ENCODE measurements around the gene TINCR.
"Not testable (repeated sequence)": the region's sequence is repeated elsewhere in the genome, so short reads cannot be mapped to it uniquely, and the experiment has no call there.

The TINCR gene

DNA sequence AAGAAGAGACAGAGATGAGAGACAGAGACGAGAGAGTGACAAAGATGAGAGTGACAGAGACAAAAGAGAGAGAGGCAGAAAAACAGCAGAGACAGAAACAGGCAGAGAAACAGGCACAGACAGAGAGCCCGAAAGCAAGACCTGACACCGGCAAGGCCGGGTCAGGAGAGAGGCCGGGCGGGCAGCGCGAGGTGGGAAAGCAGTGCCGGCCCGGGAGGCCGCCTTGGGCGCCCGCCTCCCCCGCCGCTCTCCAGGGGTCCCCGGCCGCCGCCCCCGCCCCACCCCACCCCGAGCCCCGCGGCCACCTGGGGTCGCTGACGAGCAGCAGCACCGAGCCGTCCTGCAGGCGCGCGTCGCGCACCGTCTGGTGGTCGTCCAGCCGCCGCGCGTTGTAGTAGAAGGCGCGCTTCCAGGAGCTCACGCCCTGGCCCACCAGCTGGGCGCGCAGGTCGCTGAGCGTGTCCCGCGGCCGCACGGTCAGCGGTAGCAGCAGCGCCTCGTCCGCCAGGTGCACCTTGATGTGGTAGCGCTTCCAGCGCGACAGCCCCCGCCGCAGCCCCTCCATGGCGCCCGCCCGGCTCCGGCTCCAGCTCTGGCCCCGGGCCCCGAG is at the start of gene TINCR:
Gene TINCR, minus strand, starts transcription at position 594 of the 610 bp plus-strand sequence.
- no peak for DNase-seq

DNA sequence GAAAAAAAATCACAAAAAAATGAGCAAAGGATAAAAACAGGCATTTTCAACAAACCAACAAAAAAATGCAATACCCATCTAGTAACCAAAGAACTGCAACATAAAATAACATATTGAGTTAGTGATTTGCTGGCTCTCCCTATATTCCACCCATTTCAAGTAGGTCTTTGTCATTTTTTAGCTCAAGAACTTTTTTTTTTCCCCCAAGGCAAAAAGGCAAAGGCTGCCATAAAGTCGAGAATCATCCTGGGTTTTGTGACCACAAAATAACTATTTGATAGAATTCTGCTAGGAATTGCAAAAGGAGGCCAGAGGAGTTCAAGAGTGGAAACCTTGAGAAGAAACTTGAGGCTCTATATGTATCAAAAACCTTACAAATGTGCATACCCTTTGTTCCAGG is 49.3 kb upstream of the TINCR start:
- no peak for DNase-seq

DNA sequence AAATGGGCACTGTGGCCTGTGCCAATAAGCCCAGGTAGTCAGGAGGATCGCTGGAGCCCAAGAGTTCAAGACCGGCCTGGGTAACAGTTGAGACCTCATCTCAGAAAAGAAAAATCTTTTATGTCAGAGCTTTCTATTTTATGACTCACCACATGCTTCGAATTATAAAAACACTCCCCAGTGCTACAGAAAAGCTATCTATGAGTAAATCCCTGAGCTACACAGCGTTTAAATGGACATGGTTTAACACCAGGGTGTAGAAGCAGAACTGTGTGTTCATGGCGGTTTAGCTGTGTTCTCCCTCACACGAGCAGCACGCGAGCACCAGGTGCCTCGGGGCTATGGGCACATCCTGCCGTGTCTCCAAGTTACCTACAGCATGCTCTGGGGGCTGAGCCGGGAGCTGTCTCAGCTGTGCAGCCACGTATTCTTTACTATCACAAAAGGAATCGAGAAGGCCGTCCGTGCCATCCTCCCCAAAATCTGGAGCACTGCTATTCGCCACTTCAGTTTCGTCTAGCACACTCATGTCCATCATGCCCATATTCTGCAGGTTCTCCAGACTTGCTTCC is 48.1 kb upstream of the TINCR start:
- DNase-seq: no peak

DNA sequence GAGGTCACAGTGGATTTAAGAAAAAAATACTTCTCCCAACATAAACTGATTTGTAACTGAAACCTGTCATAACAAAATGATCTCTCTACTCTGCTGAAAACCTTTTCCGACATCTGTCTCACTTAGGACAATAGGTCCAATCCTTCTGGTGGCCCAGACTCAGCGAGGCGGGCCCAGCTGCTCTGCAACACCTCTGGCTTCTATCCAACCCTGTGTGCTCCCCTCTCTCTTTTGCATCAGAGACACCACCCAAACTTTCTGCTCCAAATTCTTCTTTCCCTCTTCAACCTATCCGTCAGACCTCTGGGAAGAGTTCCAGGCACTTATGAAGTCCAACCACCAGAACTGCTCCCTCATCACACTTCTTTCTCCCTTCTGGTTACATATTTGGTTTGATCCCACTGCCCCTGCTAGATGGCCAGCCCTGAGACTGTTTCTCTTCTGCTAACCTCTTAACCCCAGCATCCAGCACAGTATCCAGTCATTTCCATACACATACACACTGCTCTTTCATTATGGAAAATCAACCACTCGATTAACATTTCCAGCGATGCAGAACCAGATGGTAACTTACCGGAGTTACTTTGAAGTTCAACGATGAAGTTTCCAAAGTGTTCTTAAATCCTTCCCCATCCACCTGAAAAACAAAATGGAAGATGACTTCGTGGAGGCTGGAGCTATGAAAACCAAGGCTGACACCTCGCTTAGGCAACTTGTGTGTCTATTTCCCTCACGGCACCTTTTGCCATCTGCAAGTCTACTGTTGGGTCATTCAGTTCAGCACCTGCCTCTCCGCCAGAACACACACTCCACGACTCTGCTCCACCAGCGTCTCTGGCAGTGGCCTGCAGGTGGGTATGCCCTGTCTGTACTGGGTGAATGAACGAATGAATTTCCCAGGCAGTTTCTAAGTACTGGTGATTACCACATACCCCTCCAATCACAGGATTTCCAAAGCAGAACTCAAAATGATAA is 45.4 kb upstream of the TINCR start:
- DNase-seq: no peak

DNA sequence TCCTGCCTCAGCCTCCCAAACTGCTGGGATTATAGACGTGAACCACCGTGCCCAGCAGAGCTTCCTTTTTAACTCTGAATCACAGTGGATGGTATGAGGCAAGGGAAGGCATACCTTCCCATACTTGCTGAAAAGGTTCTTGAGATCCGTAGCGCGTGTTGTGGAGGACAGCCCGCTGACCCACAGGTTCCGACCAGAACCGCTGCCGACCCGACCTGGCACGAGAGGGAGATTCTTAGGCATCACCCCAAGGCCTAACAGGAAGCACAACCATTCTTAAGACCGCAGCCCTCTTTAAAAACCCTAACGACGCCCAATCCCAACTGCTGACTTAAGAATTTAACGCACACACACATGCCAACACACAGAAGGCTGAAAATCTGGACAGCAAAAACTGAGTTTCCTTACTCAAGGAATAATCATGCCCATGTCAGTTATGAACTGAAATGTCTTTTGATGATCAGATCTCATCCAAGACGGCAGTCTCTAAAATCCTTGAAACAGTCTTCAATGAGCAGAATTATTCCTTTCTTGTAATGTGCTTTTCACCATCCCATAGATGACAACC is 42.2 kb upstream of the TINCR start:
- no peak for DNase-seq

DNA sequence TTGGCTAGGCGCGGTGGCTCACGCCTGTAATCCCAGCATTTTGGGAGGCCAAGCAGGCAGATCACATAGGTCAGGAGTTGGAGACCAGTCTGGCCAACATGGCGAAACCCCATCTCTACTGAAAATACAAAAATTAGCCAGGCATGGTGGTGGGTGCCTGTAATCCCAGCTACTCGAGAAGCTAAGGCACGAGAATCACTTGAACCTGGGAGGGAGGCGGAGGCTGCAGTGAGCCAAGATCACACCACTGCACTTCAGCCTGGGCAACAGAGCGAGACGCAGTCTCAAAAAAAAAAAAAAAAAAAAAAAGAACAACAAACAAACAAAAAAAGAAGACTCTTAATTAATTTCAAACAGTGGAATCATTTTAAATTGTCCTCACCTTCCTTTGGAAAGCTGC is 41.0 kb upstream of the TINCR start:
- DNase-seq: not testable (repeated sequence)

DNA sequence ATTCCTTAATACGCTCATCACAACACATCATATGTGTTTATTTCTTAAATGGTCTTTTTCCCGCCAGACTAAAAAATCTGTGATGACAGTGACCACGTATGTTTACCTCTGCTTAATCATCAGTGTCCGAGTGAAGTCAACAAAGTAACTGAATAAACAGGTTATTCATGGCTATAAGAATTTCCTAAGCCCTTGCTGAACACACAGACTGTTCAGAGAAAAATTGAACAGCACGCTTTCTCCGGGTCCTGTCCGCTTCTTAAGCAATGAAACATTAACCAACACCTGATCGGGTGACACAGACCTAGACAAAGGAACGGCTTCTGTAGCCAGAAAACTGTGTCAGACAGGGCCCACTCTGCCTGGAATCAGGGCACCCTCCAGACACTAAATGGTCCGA is 40.5 kb upstream of the TINCR start:
- no peak for DNase-seq

DNA sequence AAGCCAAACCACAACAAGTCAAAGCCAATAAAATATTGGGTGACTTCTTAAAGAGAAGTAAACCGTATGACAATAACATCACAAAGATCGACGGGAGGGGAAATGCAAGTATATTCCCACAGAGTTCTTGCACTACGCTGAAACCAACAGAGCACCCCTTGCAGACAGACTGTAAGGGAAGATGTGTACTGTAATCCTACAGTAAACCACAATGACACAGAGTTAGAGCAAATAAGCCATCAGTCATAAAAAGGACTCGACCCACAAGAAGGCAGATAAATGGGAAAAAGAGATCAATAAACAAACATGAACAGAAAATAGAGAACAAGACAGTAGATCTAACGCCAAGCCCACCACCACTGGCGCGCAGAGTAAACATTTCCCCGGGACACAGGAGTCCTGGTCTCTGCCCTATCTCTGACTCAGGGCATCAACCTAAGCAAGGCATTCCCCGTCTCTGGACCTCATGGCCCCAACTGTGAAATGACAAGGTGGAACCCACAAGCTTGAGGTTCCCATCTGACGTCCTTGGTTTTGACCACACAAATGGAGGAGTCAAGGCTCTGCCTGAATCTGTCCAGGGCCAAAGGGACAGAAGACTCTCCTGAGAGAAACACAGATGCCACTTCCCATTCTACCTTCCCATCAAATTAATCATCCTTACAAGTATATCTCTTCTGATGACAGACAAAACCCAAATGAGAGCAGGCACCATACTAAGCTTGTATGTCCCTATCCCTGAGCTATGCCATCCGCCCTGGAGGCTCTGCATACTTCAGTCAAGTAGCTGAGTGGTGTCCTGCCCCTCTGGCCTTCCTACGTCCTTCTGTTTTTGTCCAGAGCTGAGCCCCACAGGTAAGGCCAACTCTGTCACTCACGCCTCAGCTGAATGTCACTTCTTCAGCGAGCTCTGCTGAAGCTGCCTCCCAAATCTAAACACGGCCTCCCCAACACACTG is 39.8 kb upstream of the TINCR start:
- no peak for DNase-seq

DNA sequence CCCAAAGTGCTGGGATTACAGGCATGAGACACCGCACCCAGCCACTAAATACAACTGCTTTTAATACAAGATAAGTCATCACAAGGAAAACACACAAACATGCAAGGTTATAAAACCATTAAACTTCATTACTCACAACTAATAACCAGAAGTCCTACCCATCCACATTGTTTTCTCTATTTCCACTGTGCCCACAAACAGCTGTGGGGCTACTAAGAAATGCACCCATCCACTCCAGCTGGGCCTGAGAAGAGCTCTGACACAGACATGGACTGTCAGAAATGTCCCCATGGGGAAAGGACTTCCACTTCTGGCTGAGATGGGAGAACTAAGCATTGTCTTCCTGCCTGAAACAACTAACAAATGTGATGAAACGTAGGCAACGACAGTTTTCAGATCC is 37.6 kb upstream of the TINCR start:
- no peak for DNase-seq

DNA sequence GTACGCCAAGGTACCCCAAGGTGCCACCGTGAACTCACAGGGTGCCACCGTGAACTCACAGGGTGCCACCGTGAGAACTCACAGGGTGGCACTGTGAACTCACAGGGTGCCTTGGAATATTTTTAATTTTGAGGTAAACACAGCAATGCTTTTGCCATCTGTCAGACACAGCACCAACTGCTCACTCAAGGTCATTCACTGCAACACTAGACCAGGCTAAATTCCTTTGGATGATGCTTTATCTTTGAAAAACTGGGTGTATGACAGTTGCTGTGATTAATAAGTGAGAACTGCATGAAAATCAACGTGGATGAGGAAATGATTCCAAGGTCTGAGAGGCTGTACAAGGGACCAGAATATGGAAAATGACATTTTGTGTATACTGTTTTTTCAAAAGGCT is 35.9 kb upstream of the TINCR start:
- no peak for DNase-seq

DNA sequence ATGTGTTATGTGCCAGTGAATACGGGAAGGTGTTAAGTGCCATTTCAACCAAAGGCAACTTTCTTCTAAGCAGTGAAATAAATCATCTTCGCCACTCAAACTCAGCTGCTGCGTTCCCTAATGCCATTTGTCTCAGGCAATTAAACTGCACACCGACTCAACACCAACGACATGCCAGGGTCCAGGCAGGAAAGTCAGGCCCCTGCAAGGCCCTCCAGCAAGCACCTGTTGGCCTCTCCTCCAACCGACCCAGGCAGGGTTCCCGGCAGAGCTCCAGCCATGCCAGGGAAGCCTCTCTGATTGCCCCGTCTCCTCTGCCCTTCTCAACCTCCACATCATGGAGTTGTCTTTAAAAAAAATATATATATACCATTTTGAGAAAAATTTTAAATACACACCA is 33.0 kb upstream of the TINCR start:
- no peak for DNase-seq

DNA sequence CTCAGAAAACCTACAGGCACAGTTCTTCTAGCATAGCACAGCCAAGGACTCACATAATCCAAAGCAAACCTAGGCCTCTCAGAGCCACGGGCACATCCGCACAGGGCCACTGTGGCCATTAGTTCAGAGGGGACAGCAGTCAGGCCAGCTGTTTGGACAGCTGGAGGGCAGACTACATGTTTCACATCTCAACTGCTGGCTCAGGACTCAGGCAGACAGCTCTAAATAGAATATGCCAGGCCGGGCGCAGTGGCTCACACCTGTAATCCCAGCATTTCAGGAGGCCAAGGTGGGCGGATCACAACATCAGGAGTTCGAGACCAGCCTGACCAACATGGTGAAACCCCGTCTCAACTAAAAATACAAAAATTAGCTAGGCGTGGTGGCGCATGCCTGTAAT is 28.0 kb upstream of the TINCR start:
- DNase-seq: no peak

DNA sequence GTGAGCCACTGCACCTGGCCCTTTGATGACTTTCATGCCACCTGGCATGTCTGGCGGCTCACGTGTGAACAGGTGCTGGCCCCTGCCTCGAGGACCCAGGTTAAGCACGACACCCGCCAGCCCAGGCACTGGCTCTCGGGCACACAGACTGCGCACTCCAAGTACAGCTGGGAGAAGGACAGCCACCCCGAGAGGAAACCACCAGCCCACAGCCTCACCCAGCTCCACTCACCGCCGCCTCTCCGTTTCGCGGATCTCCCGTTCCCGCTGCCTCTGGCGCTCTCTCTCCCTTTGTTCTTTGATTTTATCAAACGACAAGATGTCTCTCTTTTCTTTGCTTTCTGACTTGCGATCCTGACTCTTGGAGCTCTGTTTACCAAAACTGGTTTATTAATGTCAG is 27.4 kb upstream of the TINCR start:
- DNase-seq: no peak

DNA sequence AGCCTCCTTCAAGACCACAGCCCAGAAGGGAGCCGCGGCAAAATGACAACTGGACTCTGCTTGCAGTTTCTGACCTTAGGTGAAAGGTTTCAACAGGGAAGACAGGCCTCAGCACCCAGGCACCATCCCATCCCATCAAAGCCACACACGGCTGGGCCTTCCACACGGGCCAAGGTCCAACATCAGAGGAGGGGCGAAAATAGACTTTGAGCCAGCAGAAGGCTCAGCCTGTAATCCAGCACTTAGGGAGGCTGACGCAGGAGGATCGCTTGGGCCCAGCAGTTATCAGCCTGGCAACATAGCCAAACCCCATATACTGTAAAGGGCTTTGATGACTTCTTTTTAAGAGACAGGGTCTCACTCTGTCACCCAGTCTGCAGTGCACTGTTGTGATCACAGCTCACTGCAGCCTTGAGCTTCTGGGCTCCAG is 26.8 kb upstream of the TINCR start:
- no peak for DNase-seq

DNA sequence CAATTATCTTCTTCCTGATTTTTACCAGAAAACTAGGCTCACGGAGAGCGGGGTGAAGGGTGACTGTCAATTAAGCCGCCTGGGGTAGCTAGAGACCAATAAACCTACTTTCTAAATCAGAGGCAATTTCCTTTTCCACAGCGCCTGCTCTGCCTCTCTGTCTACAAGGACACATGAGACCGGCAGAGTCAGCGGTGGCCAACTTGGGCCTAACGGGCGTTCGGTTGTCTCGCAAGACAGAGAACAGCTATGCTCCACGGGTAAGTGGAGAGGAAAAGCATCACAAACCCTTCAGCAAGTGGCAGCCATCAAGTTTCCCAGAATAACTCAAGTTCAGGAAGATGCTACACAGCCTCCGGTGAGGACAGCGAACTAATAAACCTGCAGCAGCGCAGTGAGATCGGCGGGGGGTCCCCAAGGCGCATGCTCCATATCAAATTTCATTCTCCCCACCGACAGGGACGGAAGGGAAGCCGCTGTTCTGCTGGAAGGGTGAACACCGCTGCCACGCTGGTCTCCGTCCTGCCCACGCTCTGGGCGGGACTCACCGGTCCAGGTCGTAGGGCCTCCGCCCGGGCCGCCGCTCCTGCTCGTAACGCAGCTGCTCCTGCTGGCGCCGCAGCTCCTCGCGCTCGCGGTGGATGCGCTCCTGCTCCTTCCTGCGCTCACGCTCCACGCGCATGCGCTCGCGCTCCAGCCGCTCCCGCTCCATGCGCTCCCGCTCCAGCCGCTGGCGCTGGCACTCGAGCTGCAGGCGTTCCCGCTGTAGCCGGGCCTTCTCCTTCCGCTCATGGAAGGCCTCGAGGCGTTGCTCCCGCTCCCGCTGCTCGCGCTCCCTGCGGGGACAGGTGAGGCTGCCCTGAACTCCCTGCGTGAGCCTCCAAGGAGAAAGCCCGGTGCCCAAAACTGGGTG is 25.8 kb upstream of the TINCR start:
- no peak for DNase-seq

DNA sequence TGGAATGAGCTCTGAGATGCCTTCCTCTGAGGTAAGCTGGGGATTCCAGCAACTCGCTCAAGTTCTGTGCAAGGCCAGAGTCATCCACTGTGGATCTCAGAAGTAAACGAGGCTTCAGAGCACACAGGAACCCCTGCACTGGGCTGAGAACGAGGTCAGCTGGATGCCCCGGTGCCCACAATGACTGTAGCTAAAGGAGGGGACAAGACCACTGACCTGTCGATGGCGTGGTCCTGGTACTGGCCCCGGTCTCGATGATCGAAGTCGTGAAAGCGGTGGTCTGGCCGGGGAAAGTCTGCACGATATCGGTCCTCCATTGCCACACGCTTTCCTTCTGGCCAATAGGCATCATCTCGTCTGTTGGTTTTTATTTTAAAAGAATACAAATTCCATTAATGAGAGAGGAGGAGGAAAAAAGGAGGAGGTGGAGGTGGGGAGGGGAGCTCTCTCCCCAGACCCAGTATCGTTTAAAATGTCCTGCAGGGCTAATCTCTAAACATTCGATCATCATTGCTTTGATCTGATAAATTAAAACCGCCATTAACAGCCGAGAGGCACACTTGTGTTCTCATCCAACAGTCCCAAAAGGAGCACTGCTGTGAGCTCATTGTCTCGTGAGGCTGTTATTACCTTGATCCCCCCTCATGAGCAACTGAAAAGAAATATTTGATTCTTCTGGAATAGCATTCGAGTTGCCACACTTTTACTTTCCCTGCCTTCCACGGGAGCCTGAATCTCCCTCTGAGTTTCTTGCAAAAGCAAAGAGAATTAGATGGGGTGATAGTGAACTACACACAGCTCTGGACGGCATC is 25.0 kb upstream of the TINCR start:
- DNase-seq: no peak

DNA sequence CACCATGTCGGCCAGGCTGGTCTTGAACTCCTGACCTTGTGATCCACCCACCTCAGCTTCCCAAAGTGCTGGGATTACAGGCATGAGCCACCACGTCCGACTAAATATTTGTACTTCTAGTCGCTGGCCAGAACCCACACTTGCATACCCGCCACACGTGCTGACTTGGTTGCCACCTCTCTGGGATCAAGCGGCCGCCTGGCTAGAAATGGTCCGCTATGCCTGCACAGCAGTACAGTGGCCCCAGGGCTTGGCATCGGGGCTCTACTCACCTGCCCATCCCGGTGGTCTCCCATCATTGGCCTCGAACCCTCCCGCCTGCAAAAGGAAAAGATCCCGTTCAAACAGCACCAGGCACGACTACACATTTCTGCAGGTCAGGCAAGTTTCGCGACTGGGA is 23.7 kb upstream of the TINCR start:
- no peak for DNase-seq

DNA sequence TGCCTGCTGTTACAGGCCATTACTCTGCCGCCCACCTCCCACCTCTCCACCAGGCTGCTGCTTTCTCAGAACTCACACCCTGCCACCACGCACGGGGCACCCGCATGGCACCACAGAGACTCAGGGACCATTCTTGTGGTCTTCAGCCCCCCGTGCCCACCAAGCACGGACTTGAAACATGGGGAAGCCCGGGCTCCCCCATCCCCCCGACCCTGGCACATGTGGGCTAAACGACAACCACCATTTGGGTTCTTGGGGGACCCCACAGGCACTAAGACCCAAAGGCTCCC is 23.1 kb upstream of the TINCR start:
- no peak for DNase-seq

DNA sequence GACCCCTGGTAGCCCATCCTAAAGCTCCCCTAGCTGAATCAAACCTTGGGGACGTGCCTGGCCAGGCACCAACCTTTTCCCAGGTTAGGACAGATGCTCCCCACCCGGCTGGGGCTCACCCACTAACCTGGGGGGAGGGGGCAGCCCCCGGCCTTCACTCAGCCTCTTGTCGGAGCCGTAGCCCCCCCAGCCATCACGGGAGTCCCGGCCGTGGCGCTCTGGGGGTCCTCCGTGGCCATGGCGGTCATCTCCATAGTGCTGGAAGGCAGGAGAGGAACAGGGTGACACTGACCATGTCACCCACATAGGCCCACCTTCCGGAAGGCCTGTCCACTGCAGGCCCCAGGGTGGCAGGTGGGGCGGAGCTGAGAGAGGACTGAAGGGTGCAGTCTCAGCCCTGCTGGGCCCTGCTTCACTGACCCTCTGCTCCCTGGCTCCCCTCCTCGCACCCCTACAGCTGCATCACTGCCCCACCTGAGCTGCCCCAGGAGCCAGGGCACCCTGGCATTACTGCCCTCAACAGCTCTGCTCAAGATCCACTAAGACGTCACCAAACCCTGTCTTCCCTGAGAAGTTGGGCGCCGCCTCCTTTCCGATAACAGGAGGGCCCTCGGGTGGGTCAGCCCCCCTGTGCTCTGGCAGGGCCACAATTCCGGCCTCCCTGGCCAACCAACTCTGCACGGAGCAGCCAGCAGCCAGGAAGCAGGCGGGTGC is 22.6 kb upstream of the TINCR start:
- DNase-seq: no peak
